Spinal cord (tissue), 10 donors: ENCODE results near the gene CAMK1D. TPM values are rescaled to one million over a fixed set of nuclear protein-coding genes. Genes with fewer than 3 reads are reported as not detected.

Source experiments
- DNase-seq, 6 donors: peaks; one replicate each; pipeline versions ENCODE4 v3.0.0 to v3.0.0-alpha.2; 2013 to 2015; ENCODE audit warnings: low spot score in 6 of 6, low read depth in 4 of 6
- H3K27ac ChIP-seq: one replicate; pipeline ENCODE4 v1.5.1; 2013; ENCODE audit warnings: low read depth, low read length, control low read depth
- H3K27me3 ChIP-seq: one replicate; pipeline ENCODE4 v1.6.1; 2013; ENCODE audit warnings: low read length; ENCODE audit not compliant: control insufficient read depth, insufficient read depth
- H3K36me3 ChIP-seq: one replicate; pipeline ENCODE4 v1.6.1; 2013; ENCODE audit warnings: low read length; ENCODE audit not compliant: control insufficient read depth, insufficient read depth
- H3K4me1 ChIP-seq: one replicate; pipeline ENCODE4 v1.6.1; 2013; ENCODE audit warnings: low read length; ENCODE audit not compliant: control insufficient read depth, insufficient read depth
- H3K4me3 ChIP-seq: one replicate; pipeline ENCODE4 v1.5.1; 2013; ENCODE audit warnings: low read depth, low read length, control low read depth
- H3K9me3 ChIP-seq: one replicate; pipeline ENCODE4 v1.6.1; 2013; ENCODE audit warnings: low read length; ENCODE audit not compliant: control insufficient read depth, insufficient read depth
- WGBS: methylation state at CpG from one replicate; pipeline ENCODE4 v1.1.5; 2013; ENCODE audit warnings: missing lambda C conversion rate; ENCODE audit not compliant: insufficient coverage; 5-methylcytosine and 5-hydroxymethylcytosine counted together
- polyA plus RNA-seq, 2 donors: library from polyadenylated mRNA; unstranded; fragments of 120-200 nt; gene quantifications; one replicate each; pipeline ENCODE4 v1.2.1, GENCODE V29; 2013; ENCODE audit not compliant: insufficient read length in 2 of 2
- total RNA-seq, 2 donors: library from RNA; depleted of rRNA in 1 of 2; stranded (reverse); fragments of 120-200 nt in 1 of 2; fragments of >200 nt in 1 of 2; gene quantifications; one replicate each; pipeline versions ENCODE4 v1.2.3 to v1.2.4, GENCODE V29; 2013 to 2014
- donor health status: healthy.

The CAMK1D gene
- total and polyA plus RNA-seq, 4 donors: 25.2 to 39.0 (median 33.9) TPM

DNA sequence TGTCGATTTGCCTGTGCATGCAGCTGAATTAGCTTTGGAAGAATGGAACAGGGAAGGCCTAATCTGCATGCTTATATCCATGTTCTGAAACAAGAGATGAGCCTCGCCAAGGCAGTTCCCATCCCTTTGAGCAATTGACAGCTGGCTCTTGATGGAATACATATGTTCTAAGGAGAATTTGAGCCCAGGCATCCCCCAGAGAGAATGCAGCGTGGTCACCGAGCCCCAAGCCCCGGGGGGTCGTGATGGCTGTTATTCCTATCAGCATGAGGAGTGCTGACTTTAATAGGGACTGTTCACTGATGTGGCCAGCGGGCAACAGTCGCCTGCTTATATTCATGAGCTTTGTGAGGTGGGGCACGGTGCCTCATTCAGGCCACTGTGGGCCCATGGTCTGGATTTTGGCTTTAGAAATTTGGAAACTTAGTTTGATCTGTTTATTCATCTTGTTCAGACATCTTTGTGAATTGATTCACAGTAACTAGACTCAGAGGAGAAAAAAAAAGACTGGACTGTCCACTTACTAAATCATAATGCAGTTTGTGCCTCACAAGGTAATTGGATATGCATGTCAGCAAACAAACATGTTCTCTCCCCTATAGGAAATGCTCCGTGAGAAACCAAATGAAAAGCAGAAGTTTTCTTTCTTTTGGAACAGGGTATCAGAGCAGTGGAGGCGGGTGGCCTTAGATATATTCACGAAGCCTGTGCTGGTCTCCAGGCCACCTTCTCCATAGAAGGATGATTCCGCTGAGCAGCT is 447.2 kb downstream of the CAMK1D start:
- Histone ChIP-seq H3K4me3 (no peak overlapping the region), H3K27ac (no peak overlapping the region), H3K27me3 (no peaks in the 10 kb centered on the region), H3K4me1 (peaks cover 4% of the 10 kb centered on the region), H3K36me3 (no peaks in the 10 kb centered on the region), H3K9me3 (peaks cover 2% of the 10 kb centered on the region)
- DNase-seq: peak in 1 of 6 donors; percentile 46
- 30% methylated on average over 9 of the region's 13 CpGs for WGBS

DNA sequence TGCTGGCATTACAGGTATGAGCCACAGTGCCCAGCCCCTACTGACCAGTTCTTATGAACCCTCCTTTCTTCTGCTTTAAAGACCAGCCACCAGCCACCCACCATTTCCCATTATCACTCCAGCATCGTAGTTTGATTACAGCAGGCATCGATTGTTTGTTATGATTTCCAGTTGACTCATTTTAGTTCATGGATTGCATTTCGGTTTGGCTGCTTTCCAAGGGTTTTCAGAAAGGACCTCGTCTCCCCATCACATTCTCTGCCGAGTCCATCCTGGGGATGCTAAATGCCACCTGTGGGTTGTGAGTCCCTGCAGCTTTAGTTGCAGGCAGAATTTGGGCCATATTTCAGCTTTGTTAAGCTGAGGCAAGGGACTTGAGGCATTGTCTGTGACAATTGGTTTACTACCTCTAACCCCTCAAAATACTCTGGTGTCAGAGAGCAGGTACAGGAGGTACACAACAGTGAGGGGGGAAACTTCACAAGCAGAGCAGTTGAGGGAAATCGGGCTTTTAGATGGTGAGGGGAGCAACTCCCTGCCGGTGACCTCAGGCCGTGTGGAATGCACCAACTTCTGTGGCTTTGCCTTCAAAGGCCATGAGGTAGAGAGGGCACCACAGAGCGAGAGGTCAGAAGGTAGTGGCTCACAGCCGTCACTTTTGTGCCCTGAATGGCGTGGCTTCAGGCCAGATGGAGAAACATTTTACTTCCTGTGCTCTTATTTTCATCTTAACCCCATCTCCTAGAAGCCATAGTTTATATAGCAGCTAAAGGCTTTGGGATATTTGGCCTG is 448.3 kb downstream of the CAMK1D start:
- H3K9me3 ChIP-seq: no peaks in the 10 kb centered on the region
- H3K27me3 ChIP-seq: no peaks in the 10 kb centered on the region
- H3K36me3 ChIP-seq: no peaks in the 10 kb centered on the region
- H3K4me3 ChIP-seq: no peak overlapping the region
- DNase-seq: no peak
- peaks cover 4% of the 10 kb centered on the region for H3K4me1 ChIP-seq
- WGBS: 87% methylated on average over 8 of the region's 11 CpGs
- no peak overlapping the region for H3K27ac ChIP-seq

DNA sequence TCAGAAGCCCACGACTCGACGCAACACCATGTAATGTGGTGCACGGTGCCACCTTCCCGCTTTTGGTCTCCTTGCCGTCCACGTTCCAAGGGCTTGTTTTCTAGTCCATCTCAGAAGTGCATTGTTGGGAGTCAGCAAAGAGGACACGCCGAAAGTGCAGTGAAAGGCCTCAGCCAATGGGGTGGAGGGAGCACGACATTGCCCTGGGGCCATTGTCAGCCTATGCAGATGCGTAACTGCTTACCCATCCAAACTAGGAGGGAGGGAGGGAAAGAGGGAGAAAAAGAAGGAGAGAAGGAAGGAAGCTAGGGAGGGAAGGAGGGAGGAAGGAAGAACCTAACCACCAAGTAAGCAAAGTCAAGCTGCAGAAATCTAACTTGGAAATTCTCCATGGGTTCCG is 449.8 kb downstream of the CAMK1D start:
- H3K36me3 ChIP-seq: no peaks in the 10 kb centered on the region
- no peaks in the 10 kb centered on the region for H3K9me3 ChIP-seq
- DNase-seq: no peak
- no peak overlapping the region for H3K27ac ChIP-seq
- peaks cover 4% of the 10 kb centered on the region for H3K4me1 ChIP-seq
- H3K27me3 ChIP-seq: no peaks in the 10 kb centered on the region
- no peak overlapping the region for H3K4me3 ChIP-seq
- WGBS: 87% methylated on average over 11 of the region's 12 CpGs

DNA sequence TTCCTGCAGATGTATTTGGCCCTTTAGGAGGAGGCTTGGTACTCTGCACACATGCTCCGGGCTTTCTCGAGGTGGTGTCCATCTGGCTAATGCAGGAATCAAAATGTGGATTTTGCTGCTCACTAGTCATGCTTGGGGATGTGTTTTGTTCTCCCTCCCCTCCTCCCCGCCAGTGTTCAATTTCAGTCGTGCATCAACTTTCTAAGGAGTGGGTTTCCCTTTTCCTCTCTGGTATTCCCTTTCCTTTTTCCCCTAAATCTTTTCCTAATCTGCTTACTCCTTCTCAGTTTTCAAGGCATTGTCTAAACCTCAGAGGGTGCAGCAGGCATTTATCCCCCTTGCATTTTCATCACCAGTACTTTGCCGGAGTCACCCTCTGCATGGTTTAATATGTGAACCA is 450.4 kb downstream of the CAMK1D start:
- Histone ChIP-seq H3K36me3 (no peaks in the 10 kb centered on the region), H3K4me1 (peaks cover 4% of the 10 kb centered on the region), H3K27ac (no peak overlapping the region), H3K4me3 (no peak overlapping the region), H3K9me3 (no peaks in the 10 kb centered on the region), H3K27me3 (no peaks in the 10 kb centered on the region)
- 67% methylated on average over 2 of the region's 5 CpGs for WGBS
- no peak for DNase-seq

DNA sequence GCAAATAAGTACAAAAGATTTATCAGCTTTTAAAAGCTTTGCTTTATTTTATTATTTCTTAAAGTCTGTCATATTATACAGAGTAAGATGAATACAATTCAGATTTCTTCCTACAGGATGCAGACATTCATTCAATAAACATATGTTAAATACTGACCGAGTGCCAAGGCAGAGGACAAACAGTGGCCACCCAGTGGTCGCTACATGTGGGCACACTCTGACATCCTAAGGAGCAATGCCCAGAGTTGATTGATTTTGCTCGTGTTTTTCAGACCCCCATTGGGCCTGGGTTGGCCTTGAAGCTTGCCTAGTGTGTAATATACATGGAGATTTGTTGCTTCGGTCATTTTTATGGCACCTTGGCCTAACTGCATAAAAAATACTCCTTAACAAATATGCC is 451.0 kb downstream of the CAMK1D start:
- Histone ChIP-seq H3K9me3 (no peaks in the 10 kb centered on the region), H3K36me3 (no peaks in the 10 kb centered on the region), H3K27ac (no peak overlapping the region), H3K4me1 (peaks cover 4% of the 10 kb centered on the region), H3K4me3 (no peak overlapping the region), H3K27me3 (no peaks in the 10 kb centered on the region)
- DNase-seq: no peak
- 71% methylated on average over 2 of the region's 4 CpGs for WGBS

DNA sequence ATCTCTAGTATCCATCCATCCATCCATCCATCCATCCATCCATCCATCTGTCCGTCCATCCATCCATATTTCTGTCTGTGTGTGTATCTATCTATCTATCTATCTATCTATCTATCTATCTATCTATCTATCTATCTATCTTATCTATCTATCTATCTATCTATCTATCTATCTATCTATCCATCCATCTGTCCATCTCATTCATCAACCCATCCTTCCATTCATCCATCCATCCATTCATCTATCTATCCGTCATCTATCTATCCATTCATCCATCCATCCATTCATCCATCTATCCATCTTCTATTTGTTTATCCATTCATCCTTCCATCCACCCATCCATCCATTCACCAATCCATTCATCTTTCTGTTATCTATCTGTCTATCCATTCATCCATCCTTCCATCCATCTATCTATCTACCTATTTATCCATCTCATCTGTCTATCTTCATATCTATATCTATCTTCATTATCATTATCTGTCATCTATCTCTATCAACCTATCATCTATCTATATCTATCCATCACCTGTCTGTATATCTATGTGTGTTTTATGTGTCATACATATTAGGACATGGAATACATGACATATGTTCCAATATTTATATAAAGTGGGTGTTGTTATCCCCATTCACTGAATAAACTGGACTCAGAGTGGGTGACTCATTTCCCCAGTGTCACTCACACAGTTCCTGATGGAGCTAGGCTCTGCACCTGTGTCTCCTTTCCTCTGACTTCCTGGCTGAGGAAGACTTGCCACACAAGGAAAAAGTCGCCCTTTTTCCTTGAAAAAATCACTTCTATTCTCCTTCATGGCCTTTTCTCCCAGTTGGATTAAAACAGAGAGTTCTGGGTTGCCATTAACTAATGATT is 452.1 kb downstream of the CAMK1D start:
- Histone ChIP-seq H3K9me3 (no peaks in the 10 kb centered on the region), H3K27me3 (no peaks in the 10 kb centered on the region), H3K27ac (no peak overlapping the region), H3K4me1 (peaks cover 2% of the 10 kb centered on the region), H3K36me3 (no peaks in the 10 kb centered on the region), H3K4me3 (no peak overlapping the region)
- no peak for DNase-seq
- WGBS: 89% methylated on average over 2 of the region's 3 CpGs

DNA sequence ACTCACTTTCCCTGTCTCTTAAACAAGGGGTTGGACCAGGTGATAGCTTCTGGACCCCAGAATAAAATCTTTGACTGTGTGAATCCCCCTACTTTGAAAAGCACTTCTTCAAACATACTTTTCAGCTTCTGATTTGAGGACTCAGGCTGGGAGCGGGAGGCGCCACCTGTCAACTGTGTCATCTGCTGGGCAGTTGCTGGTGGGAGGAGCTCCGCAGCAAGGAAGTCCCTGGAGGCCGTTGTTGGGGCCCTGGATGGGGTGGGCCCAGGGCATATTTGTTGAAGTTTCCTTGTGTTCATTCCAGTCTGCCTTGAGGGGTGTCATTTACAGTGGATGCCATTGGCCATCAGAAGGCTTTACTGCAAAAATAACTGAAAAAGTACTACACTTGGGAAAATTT is 454.4 kb downstream of the CAMK1D start:
- DNase-seq: no peak
- Histone ChIP-seq H3K4me3 (no peak overlapping the region), H3K4me1 (peaks cover 2% of the 10 kb centered on the region), H3K9me3 (no peaks in the 10 kb centered on the region), H3K27me3 (no peaks in the 10 kb centered on the region), H3K27ac (no peak overlapping the region), H3K36me3 (no peaks in the 10 kb centered on the region)
- 83% methylated on average over 4 of the region's 4 CpGs for WGBS

DNA sequence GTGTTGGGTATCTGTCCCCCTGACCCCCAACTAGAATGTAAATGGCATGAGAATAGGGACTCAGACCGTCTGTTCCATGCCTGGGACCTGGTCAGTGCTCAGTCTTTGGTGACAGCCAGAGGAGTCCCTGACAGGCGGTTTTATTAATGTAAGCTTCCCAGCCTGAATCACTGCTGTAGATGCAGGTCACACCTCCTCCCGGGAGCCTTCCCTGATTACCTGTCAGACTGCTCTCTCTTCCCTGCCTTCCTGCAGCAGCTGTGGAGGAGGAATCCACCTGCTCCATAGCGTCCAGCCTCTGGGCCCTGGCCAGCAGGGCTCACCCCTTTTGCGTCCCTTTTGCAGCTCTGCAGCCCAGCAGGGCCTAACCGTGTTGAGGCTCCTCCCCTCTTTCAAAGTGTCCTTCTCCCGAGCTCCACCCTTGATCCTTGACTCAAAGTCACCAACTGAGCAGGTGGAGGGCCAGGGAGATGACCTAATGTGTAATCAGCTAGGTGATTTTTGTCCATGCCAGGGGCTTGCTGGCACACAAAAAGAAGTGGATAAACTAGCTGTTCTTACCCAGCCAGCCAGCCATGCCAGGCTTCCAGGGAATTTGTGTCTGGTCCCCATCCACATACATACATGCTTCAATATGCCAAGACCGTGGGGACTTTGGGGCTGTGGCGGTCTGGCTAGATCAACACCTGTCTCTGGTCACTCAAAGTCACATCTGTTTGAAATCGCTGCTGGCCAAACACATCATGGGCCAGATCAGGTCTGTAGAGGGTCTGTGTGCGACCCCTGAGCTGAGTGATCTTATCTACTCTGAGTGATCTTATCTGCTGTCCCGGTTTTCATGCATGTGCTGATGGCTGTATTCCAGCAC is 457.1 kb downstream of the CAMK1D start:
- Histone ChIP-seq H3K27ac (no peak overlapping the region), H3K36me3 (no peaks in the 10 kb centered on the region), H3K9me3 (no peaks in the 10 kb centered on the region), H3K4me1 (peaks cover 2% of the 10 kb centered on the region), H3K4me3 (no peak overlapping the region), H3K27me3 (no peaks in the 10 kb centered on the region)
- WGBS: 85% methylated on average over 11 of the region's 12 CpGs
- DNase-seq: no peak
